Measurements from ENCODE around the gene FAM234B.
A peak's percentile ranks its signal among the peaks of the same experiment; 100 is the strongest.

FAM234B gene

DNA sequence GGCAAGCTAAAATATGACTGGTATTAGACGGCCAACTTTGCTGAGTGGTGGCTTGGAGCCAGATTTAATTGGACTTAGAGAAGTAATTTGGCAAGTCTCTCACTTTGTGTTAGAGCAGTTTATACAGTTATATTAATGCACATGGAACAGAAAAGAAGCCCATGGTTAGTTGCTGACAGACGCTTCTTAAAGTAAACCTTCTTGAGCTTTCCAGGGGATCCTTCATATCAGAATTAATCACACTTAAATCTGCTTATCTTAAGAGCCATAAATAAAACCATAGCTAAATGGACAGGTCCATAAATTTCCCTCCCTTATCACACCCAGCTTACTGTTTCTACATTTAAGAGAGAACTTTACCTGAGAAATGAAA is 49.7 kb downstream of the FAM234B start:
- no peak for DNase-seq

DNA sequence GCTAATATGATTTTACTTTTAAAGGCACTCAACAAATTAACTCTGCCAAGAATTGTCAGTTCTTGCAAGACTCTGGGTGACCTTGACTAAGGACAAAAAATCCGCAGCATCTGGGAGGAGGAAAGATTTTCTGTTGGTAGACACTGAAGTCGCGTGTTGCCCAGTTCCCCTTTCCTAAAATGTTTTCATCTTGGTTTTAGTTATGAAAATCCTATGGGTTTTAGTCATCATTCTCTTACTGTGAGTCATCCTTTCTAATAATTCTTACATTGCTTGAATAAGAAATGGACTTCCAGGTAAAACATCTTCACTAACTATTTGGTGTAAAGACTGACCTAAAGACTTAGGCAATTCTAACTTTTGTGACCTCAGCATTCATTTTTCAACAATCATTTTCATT is 50.2 kb downstream of the FAM234B start:
- no peak for DNase-seq

DNA sequence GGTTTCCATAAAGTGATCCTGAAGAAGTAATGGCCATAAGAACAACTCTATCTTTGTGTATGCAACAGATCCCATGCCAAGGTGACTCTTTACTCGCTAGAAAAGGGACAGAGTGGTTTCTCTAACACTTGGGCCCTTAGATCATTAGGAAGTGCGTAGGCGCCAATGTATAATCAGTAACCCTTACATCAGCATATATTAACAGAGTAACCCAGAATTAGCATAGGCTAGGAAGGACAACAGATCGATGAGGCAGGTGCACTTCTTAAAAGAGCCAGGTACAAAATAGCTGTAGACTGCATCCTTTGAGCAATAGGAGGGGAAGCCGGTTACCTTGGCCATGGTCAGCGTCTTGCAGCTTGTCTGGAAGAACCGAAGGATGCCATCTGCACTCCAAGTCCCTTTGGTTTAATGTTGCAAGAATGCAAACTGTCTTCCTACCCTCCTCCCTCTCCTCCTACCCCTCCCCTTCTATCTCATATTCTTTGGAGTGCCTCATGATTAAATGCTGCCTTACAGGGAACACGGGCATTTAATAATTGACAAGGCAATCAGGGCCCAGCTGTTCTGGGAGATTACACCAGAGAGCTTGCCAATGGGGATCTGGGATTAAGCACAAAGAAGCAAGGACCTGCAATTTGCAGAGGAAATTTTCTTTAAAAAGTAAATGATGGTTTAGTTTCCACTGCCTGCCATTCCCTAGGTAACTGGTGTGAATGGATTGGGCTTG is 51.2 kb downstream of the FAM234B start:
- no peak for DNase-seq

DNA sequence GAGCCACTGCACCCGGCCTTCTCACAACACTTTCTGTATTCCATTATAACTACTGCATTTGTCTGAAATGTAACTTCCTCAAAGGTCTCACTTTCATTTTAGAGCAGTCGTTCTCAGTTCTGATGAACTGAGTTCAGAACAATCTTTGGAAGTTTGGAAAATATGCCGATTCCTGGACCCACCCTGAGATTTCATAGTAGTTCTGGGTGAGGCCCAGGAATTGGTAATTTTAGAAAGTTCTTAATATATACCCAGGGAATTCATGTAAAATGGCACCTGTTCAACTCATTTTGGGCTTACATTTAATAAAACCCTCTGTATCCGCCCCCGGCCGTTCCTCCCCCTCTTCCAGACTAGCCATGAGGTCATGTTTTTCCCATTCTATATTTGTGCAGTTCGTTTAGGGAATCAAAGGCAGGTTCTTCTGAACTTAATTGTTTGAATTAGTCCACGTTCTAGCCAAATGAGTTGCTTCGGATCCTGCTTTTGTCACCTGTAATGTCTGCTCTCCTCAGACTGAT is 53.4 kb downstream of the FAM234B start:
- DNase-seq = no peak

DNA sequence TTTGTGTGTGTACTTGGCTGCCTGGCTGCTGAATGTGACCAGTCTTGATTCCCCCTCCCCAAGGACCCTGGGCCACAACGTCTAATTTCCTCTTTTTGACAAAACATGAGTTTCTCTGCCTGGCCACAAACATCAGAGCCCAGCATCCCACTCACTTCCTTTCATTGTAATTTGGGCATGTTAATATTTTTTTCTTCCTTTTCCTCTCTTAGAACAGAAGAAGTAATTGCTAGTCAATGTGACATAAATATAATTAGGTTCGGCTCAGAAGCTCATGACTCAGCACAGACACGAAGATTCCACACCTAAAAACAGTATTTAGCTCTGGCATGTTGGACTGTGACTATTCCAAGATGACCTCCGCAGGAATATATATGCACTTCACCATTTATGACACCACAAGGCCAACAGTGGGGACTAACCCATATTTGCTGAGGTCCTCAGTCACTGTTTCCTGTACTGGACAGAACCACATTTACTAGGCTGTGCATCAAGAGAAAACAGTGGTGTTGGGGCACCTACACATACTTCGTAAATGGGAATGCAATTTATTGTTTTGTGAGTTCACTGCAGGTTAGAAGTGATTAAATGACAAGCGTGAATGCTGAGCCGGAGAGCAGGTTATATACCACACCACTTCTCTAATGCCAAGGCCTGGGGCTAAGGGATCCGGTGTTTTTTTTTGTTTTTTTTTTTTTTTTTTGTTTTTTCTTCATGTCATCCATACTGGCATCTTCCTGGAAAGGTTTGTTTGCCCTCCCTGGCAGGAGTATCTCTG is 55.1 kb downstream of the FAM234B start:
- DNase-seq = no peak

DNA sequence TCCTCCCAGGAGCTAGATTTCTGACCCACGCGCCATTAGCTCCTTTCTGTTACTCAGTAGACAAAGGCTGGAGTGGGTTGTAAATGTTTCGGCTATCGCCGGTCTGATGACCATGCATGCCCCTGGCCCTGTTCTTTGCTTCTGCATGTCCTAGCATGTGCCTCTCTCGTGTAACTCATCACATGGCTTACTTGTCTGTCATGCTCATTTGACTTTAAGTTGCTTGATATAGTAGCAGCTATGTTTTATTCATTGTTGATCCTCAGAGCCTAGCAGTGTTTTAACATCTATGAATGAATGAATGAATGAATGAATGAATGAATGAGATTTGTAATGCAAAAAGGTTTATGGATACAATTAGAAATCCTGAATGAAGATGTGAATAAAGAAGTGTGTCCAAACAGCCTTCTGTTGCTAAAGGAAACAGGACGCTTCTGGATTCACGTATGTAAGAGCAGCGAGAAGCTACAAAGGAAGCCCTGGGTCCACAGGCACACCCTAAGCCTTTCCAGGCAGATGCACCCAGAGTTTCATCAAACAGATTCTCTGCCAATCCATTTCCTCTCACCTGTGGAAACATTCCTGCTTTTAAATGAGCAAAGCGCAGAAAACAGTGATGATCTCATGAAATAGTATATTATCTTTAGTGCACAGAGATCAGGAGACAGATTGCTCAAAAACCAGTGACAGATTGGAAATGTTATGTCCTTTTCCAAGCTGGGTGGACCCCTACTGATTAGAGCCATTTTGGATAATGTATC is 55.8 kb downstream of the FAM234B start:
- no peak for DNase-seq

DNA sequence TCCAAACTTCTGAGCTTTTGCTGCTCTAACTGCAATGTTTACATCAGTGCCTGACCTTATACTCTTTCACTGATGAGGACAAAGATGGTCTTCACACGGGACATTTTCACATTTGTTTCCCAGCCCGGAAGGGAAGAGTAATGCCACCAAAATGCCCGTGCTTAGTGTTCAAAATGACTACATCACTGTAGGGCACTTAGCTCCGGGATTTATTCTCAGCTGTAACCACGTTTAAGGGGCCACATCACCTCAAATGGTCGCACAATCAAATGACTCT is 56.4 kb downstream of the FAM234B start:
- DNase-seq = no peak

DNA sequence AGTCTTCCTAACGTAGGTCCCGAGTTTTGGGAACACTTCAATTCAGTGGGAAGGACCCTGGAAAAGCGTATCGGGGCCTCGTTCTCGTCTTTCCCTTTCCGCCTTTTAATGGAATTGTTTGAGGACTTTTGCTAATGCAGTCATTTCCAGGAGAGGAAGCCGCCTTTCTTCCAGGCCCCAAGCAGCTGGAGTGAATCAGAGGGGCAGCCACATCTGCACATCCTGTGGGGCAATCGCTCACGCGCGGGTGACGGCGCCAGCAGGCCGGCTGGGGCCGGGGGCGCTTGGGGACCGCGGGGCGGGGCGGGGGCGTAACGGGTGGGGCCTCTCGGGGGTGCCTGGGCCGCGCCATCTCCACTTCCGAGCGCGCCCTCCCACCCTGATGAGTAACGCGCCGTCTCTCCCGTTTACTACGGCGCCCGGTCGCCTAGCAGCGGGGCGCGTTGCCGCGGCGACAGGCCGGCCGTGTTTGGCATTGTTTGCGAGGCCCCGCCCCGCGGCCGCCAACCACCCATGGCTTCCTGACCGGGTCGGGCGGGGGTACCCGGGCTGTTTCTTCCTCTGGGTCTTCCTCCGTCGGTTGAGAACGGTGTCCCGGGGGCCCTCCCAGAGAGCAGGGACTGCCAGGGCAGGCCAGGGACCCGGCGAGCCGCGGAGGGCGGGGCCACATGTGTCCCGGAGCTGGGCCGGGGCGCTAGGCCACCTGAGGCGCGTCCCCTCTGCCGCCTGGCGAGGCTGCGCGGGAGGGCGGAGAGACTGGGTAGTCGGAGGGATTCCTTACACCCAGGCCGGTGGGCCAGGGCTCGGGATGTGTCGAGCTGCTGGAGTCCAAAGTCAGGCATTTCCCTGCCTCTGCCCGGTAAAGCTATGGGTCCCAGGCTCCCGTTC is 56.9 kb downstream of the FAM234B start:
- peak; percentile 50 for DNase-seq

DNA sequence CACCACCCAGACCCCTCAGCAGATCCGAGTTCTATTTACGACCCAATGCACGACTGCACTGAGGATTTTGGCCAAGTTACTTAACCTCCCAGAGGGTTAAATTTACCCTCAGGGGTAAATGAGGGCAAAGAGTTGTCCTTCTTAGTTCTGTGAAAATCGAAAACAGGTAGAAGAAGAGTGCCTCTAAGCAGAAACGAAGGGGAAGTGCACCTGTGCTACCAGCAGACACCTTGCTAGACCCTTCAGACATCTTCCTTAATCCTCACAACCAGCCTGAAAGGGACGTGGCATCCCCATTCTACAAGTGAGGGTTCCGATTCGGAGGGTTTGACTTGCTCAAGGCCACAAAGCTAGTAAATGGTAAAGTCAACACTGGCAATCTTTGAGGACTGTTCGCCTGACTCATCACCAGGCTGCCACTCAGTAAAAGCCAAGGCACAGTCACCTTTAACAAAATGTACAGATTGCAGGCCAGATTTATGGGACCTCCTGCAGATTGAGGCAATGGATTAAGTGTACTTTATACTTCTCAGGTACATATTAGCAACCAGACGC is 57.7 kb downstream of the FAM234B start:
- DNase-seq = peak; percentile 14

DNA sequence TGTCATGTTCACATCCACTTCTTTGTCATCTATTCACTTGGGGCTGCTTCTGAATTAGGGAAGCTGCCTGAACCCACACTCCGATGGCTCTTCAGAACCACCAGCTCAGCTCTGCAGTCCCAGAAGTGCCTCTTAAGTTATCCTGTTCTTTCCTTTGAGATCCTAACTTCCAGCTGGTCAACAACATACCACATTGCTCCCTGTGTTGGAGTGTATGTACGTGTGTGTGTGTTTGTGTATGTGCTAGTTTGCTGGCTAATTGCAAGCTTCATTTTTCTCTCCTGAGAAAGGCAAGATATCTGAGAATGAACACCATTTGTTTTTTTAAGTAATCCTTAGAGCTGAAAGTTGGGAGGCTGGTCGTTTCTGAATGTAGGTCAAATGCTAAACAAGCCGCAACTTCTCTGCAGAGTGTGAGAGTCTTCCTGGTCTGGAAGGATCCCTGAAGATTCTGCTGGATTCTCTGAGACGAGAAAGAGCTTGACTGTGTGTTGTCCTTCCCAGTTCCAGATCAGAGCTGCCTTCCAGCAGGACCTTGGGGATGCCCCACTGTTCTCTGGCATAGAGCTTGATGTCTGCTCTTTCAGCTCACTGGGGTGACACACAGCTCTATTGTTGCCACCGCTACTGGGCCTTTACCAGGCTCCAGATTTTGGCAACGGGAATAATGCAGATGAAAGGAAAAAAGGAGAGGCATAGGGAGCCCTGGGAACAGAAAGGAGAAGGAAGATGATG is 58.4 kb downstream of the FAM234B start:
- no peak for DNase-seq

DNA sequence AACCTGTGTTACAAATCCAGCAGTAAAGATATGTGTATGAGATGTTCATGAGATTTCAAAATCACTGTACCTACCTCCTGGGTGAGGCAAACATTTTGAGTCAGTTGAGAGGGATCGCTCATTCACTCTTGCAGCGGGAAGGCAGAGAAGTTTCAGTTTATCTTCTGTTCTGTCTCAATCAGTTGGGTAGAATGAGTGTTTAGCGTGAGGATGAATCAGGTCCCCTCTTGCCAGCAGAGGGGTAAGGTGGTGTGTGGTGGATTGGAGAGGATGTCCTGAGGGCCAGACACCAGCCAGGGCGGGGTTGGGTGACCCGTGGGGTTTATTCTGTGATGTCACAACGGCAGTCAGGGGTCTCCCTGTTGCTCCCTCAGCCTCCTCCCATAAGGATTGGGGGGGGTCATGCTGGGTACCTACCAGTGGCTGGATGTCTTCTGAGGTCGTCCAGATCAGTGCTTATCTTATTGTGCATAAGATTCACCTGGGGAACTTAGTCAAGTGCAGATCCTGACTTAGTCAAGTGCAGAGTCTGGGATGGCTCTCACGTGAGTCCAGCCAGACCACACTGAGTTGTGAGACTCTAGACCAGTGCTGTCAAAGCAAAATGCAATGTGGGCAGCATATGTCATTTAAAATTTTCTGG is 59.3 kb downstream of the FAM234B start, which contains the start of gene GSG1:
Gene GSG1 (minus strand): TSS at position 277 of the 643 bp plus-strand sequence. CDS start 155 bp downstream, at position 122.
- no peak for DNase-seq

DNA sequence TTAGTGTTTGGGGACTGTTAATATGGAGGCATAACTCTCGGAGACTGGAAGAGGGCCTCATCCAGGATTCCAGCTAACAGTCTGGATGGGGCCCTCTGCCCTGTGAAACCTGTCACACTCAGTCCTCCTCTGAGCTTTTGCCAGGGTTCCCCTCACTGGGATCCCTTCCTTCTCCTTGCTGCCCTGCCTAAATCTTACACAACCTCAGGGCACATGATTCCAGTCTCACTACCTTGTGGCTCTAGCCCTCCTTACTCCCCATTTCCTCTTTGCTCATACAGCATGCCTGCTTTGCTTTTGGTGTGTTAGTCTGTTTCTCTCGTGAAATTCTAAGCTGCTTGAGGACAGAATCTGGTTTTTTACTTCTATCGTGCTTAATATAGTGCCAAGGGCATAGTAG is 60.2 kb downstream of the FAM234B start:
- no peak for DNase-seq

DNA sequence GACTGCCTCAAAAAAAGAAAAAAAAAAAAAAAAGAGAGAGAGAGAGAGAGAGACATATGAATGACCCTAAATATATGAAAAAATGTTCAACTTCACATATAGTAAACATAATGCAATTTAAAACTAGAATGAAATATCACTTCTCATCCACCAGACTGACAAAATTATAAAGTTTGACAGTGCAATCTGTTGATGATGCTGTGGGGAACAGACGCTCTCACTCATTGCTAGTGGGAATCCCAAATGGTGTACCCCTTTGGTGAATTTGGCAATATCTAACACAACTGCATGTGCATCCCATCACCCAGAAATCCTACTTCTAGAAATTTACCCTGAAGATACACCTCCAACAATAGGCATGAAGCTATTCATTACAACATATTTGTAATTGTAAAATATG is 61.6 kb downstream of the FAM234B start:
- no peak for DNase-seq

DNA sequence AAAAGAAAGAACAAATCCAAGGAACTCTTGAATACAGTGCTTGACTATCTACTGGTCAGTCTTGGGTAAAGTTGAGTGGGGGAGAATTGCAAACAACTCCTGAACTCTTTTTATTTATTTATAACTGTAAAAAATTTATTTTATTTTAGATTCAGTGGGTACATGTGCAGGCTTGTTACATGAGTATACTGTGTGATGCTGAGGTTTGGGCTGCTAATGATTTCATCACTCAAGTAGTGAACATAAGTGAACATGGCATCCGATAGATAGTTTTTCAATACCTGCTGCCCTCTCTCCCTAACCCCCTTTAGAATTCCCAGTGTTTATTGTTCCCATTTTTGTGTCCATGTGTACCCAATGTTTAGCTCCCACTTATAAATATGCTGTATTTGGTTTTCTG is 62.5 kb downstream of the FAM234B start:
- no peak for DNase-seq

DNA sequence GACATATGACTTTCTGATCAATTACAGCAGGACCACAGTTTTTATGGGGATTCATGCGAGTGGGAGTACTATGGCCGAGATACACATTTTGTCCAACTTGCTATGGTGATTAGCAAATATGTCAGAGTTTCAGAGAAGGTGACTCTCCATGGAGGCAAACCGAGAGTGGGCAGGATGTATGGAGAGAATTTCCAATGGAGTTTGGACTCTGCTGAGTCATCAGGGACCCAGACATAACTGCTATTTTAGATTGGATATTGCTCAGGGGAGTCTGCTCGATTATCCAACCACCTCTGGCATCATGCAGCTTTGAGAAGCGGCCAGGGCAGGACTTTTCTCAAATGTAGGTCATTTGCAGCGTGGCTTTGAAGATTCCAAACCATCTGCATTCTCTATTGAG is 68.8 kb downstream of the FAM234B start:
- no peak for DNase-seq

DNA sequence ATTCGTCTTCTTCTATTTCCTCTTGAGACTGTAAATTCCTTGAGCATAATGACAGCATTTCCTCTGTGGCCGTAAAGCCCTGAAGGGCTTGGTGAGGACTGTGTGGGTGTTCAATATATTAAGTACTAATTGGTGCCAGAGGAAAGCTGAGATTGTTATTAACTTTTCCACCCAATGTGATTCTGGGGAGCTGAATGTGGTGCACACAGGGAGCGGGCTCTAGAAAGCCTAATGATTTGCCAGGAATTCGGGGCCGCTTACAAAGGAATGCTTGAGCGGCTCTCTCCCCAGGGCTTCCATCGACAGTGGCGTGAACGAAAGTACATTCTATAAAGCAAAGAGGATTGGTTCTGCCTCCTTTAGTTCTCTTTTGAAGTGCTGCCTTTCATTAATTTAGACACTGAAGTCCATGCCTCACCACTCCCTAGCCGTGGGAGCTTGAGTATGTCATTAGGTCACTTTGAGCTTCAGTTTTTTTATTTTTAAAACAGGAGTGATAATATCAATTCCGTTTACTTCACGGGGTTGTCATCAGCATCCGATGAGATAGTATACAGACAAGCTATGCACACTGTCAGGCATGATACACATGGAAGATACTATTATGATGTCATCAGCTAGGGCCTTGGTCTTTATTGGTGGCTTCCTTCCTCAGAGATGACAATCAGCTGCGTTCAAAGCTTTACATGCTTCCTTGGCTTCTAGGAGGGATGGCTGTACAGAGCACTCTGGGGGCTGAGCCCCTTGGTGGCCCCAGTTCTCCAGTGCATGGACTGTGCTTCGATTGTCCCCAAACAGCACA is 70.3 kb downstream of the FAM234B start:
- no peak for DNase-seq

DNA sequence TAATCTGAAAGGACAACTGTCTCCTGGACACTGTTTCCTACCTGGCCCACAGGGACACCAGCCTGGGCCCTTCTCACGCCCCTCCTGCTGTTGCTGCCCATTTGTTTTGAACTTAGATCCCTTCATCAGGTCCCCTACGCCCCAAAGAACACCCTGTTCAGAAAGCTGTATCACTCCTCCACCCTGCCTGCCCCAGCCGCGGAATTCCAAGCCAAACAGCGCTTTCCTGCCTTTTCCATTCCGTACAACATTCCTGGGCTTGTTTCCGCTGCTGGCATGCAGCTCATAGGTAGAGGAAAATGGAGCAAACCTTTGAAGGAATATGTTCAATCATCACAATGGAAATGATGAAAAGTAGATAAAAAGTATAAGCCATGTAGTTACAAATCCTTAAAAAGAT is 72.1 kb downstream of the FAM234B start:
- no peak for DNase-seq

DNA sequence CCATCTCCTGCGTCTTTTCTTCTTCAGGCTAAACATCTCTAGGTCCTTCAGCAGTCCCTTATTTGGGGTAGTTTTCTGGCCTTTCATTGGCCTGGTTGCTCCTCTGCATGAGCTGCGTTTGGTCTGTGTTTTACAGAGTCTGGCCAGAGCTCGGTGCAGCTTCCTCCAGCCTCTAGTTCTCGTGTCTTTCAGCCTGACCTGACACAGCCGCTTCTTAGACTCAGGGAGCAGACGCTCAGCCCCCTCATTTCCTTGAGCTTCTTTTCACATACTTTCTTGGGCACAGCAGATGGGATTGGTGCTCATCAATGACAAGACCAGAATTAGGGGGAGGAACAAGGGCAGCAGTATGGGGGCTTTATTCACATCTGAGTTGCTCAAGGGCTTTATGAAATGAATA is 72.8 kb downstream of the FAM234B start:
- no peak for DNase-seq

DNA sequence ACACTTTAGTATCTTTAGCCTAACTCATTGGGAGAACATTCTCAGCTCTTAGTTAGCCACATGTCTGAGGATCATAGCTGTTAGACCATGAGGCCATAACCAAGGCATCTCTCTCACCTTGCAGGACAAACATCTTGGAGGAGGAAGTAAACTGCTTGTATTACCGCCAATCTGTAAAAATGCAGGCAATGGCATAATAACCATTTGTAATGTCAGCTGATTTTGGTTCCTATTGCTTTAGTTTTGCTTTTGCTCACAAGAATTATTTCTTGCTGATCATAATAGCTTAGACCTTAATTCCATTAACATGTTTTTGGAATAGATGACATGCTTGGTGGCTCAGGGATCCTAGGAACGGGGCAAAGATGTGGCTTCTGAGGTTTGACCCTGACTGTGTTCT is 75.6 kb downstream of the FAM234B start:
- DNase-seq = no peak

DNA sequence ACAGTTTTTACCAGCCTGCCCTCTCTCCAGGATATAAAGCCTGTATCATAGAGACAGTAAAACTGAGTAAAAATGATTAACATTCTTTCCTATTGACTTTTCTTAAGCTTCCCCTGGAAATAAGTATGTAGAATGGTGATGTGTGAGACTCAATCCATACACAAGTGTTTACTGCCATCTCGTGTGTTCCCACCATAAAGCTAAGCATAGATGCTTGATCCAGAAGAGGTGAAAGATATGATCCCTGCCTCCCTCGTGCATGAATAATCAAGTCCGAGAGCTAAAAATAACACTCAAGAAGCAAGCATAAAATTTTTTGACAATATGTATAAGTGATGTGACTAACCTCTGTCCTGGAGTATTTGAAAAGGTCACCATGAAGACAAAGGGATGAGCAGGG is 76.2 kb downstream of the FAM234B start:
- no peak for DNase-seq

All from NCI-H510A treated with DMSO at 0.1 percent for 48 hours (cell line).